ENCODE measurements around the gene NPHP4. TPM values are rescaled to one million over a fixed set of nuclear protein-coding genes. Genes with fewer than 3 reads are reported as not detected.
"Not testable (repeated sequence)": the region's sequence is repeated elsewhere in the genome, so short reads cannot be mapped to it uniquely, and the experiment has no call there.

NPHP4 gene
- total and polyA plus RNA-seq, 9 donors, result 1.9 to 6.4 (median 4.2) TPM

- Histone ChIP-seq H3K27ac (ENCODE audit: low read length) (no peak overlapping the region), H3K4me1 (ENCODE audit: control insufficient read depth, insufficient read depth, low read length) (peaks cover 14% of the 10 kb centered on the region), H3K9me3 (replicated peaks; ENCODE audit: control insufficient read depth, low read depth, low read length) (no peaks in the 10 kb centered on the region), H3K36me3 (ENCODE audit: control insufficient read depth, insufficient read depth, low read length) (peaks cover 2% of the 10 kb centered on the region), H3K4me3 (ENCODE audit: low read length) (no peak overlapping the region), H3K27me3 (ENCODE audit: control insufficient read depth, insufficient read depth, low read length) (no peaks in the 10 kb centered on the region)
- WGBS (ENCODE audit: insufficient coverage), result 57% methylated on average over 3 of the region's 7 CpGs
- DNase-seq, result peak; percentile 62
These were observed 58.6 kb downstream of the NPHP4 start for GRCh38 chr1:5933676-5934057.

- DNase-seq, result no peak
- WGBS (ENCODE audit: insufficient coverage), result 94% methylated on average over 5 of the region's 6 CpGs
- no peak overlapping the region for H3K27ac ChIP-seq (ENCODE audit: low read length)
- peaks cover 10% of the 10 kb centered on the region for H3K4me1 ChIP-seq (ENCODE audit: control insufficient read depth, insufficient read depth, low read length)
- no peaks in the 10 kb centered on the region for H3K9me3 ChIP-seq (replicated peaks; ENCODE audit: control insufficient read depth, low read depth, low read length)
- no peaks in the 10 kb centered on the region for H3K27me3 ChIP-seq (ENCODE audit: control insufficient read depth, insufficient read depth, low read length)
- H3K4me3 ChIP-seq (ENCODE audit: low read length), result no peak overlapping the region
- peaks cover 2% of the 10 kb centered on the region for H3K36me3 ChIP-seq (ENCODE audit: control insufficient read depth, insufficient read depth, low read length)
These were observed 59.2 kb downstream of the NPHP4 start for GRCh38 chr1:5933050-5933449.

GRCh38 chr1:5928714-5929400 is 63.4 kb downstream of the NPHP4 start:
- 75% methylated on average over 2 of the region's 4 CpGs for WGBS (ENCODE audit: insufficient coverage)

DNA sequence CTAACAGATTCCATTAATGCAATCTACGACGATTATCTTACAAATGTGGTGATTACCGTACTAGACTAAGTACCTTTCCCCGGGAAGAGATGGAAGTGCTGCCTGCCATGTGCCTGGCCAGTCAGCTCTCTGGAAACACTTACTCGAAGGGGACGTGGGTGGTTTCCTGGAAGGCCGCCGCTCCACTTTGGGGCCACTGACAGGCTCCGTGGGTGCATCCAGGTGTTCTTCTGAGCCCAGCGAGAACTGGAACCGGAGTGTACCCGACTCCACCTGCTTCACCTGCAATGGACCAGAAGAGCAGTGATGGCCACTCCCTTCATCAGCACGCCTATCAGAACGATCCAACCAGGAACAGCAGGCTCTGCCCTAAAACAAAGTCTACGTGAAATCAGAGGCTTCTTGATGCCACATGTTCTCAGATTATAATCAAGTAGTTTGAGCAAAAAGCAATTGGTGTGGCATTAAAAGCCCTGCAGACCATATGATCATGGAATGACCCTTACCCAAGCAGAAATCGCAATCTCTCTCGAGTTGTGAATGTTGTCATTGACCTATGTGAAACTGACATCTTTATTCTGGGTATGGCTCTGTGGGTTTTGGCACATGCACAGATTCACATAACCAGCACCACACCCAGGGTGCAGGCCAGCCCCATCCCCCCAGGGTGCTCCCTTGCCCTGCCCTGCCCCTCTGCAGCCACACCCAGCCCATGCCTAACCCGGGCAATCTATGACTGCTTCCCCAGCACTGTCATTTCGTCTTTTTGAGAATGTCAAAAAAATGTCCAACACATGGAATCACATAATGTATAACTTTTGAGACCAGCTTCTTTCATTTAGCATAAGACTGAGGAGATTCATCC is 64.5 kb downstream of the NPHP4 start:
- WGBS (ENCODE audit: insufficient coverage), result 94% methylated on average over 12 of the region's 19 CpGs
- Histone ChIP-seq H3K4me3 (ENCODE audit: low read length) (no peak overlapping the region), H3K4me1 (ENCODE audit: control insufficient read depth, insufficient read depth, low read length) (no peaks in the 10 kb centered on the region), H3K36me3 (ENCODE audit: control insufficient read depth, insufficient read depth, low read length) (peaks cover 5% of the 10 kb centered on the region), H3K9me3 (replicated peaks; ENCODE audit: control insufficient read depth, low read depth, low read length) (no peaks in the 10 kb centered on the region), H3K27ac (ENCODE audit: low read length) (no peak overlapping the region), H3K27me3 (ENCODE audit: control insufficient read depth, insufficient read depth, low read length) (no peaks in the 10 kb centered on the region)
- no peak for DNase-seq

More at GRCh38 chr1:5928714-5929400, 63.4 kb downstream of the NPHP4 start:
- no peaks in the 10 kb centered on the region for H3K9me3 ChIP-seq (replicated peaks; ENCODE audit: control insufficient read depth, low read depth, low read length)
- H3K36me3 ChIP-seq (ENCODE audit: control insufficient read depth, insufficient read depth, low read length), result peaks cover 5% of the 10 kb centered on the region
- no peak for DNase-seq
- no peak overlapping the region for H3K27ac ChIP-seq (ENCODE audit: low read length)
- H3K27me3 ChIP-seq (ENCODE audit: control insufficient read depth, insufficient read depth, low read length), result no peaks in the 10 kb centered on the region
- H3K4me1 ChIP-seq (ENCODE audit: control insufficient read depth, insufficient read depth, low read length), result no peaks in the 10 kb centered on the region
- H3K4me3 ChIP-seq (ENCODE audit: low read length), result no peak overlapping the region

DNA sequence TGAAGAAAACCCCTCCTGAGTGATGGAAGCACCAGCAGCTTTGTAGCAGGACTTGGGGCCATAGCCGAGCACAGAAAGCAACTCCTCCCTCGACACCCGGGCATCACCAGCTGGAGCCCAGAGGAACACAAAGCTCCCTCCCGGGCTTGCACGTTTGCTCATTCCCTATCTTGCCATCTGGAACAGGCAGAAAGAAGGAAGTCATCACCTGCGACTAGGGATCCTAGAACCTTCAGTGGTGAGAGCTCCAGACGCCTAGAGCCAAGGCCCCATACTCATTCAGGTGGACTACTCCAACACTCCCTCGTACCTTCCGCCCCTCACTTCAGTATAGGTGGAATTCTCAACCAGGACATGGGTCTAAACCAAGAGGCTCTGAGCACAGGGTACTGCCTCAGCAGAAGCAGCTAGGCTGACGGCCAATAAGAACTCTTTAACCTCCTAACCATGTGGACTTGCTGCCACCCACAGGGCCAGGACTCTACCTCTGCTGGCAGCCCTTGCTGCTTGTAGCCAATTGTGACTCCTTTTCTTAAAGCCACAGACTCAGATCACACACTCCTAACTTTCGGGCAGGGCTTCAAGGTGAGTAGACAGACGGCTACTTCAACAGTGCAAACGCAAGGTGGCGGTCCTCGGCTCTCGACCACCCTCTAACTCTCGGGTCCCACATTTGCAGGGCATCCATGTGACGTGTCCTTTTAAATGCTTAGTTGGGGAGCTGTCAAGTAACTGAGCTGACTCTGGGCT is 65.4 kb downstream of the NPHP4 start:
- Histone ChIP-seq H3K36me3 (ENCODE audit: control insufficient read depth, insufficient read depth, low read length) (peaks cover 3% of the 10 kb centered on the region), H3K9me3 (replicated peaks; ENCODE audit: control insufficient read depth, low read depth, low read length) (no peaks in the 10 kb centered on the region), H3K27me3 (ENCODE audit: control insufficient read depth, insufficient read depth, low read length) (no peaks in the 10 kb centered on the region), H3K27ac (ENCODE audit: low read length) (no peak overlapping the region), H3K4me3 (ENCODE audit: low read length) (no peak overlapping the region), H3K4me1 (ENCODE audit: control insufficient read depth, insufficient read depth, low read length) (peaks cover 2% of the 10 kb centered on the region)
- WGBS (ENCODE audit: insufficient coverage), result 90% methylated on average over 16 of the region's 18 CpGs
- no peak for DNase-seq

- DNase-seq, result peak; percentile 85
- H3K4me3 ChIP-seq (ENCODE audit: low read length); H3K27me3 ChIP-seq (ENCODE audit: control insufficient read depth, insufficient read depth, low read length); H3K4me1 ChIP-seq (ENCODE audit: control insufficient read depth, insufficient read depth, low read length); H3K36me3 ChIP-seq (ENCODE audit: control insufficient read depth, insufficient read depth, low read length); H3K9me3 ChIP-seq (replicated peaks; ENCODE audit: control insufficient read depth, low read depth, low read length): not testable (repeated sequence)
- 71% methylated on average over 7 of the region's 21 CpGs for WGBS (ENCODE audit: insufficient coverage)
- H3K27ac ChIP-seq (ENCODE audit: low read length), result peak overlapping the region; percentile 6
These were observed 69.4 kb downstream of the NPHP4 start for GRCh38 chr1:5922700-5923330.

DNA sequence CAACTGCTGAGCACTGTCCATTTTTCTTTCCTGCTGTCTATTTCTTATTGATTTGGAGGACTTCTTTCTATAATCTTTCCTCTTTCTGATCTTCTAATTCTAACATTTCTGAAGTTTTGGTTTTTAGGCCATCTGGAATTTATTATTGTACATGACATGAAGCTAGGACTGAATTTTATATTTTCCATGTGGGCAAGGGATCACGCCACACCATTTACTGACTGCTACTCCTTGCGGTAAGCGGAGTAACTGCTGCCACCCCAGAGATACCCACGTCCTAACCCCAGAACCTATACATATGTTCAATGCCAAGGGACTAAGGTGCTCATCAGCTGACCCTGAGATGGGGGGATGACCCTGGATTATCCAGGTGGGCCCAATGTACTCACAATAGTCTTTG is 70.6 kb downstream of the NPHP4 start:
- H3K4me1 ChIP-seq (ENCODE audit: control insufficient read depth, insufficient read depth, low read length), result peaks cover 4% of the 10 kb centered on the region
- no peaks in the 10 kb centered on the region for H3K36me3 ChIP-seq (ENCODE audit: control insufficient read depth, insufficient read depth, low read length)
- no peak overlapping the region for H3K27ac ChIP-seq (ENCODE audit: low read length)
- H3K9me3 ChIP-seq (replicated peaks; ENCODE audit: control insufficient read depth, low read depth, low read length), result no peaks in the 10 kb centered on the region
- no peak overlapping the region for H3K4me3 ChIP-seq (ENCODE audit: low read length)
- DNase-seq, result no peak
- WGBS (ENCODE audit: insufficient coverage), result 100% methylated on average over 1 of the region's 4 CpGs
- H3K27me3 ChIP-seq (ENCODE audit: control insufficient read depth, insufficient read depth, low read length), result no peaks in the 10 kb centered on the region

- H3K27me3 ChIP-seq (ENCODE audit: control insufficient read depth, insufficient read depth, low read length), result no peaks in the 10 kb centered on the region
- H3K4me1 ChIP-seq (ENCODE audit: control insufficient read depth, insufficient read depth, low read length), result peaks cover 4% of the 10 kb centered on the region
- no peaks in the 10 kb centered on the region for H3K36me3 ChIP-seq (ENCODE audit: control insufficient read depth, insufficient read depth, low read length)
- no peak overlapping the region for H3K4me3 ChIP-seq (ENCODE audit: low read length)
- H3K9me3 ChIP-seq (replicated peaks; ENCODE audit: control insufficient read depth, low read depth, low read length), result no peaks in the 10 kb centered on the region
- 89% methylated on average over 2 of the region's 7 CpGs for WGBS (ENCODE audit: insufficient coverage)
- no peak for DNase-seq
- no peak overlapping the region for H3K27ac ChIP-seq (ENCODE audit: low read length)
These were observed 71.1 kb downstream of the NPHP4 start for GRCh38 chr1:5921129-5921528.

DNA sequence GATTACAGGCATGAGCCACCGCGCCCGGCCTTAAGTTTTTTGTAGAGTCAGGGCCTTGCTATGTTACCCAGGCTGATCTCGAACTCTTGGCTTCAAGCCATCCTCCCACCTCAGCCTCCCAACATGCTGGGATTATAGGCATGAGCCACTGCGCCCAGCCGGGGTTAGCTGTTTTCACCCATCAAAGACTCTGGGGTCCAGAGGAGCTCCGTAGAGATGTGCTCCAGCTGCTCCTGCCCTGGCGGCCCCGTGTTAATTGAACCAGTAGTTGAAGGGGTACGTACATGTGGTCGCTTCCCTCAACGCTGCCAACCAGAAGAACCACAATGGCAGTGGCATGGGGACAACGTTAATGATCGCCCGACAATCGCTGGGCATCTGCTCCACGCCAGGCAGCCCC is 72.0 kb downstream of the NPHP4 start:
- no peak for DNase-seq
- no peak overlapping the region for H3K4me3 ChIP-seq (ENCODE audit: low read length)
- H3K36me3 ChIP-seq (ENCODE audit: control insufficient read depth, insufficient read depth, low read length), result no peaks in the 10 kb centered on the region
- H3K27me3 ChIP-seq (ENCODE audit: control insufficient read depth, insufficient read depth, low read length), result no peaks in the 10 kb centered on the region
- 87% methylated on average over 9 of the region's 17 CpGs for WGBS (ENCODE audit: insufficient coverage)
- peaks cover 9% of the 10 kb centered on the region for H3K4me1 ChIP-seq (ENCODE audit: control insufficient read depth, insufficient read depth, low read length)
- H3K27ac ChIP-seq (ENCODE audit: low read length), result no peak overlapping the region
- H3K9me3 ChIP-seq (replicated peaks; ENCODE audit: control insufficient read depth, low read depth, low read length), result no peaks in the 10 kb centered on the region

GRCh38 chr1:5918275-5918649 is 74.0 kb downstream of the NPHP4 start:
- Histone ChIP-seq H3K27me3 (ENCODE audit: control insufficient read depth, insufficient read depth, low read length) (no peaks in the 10 kb centered on the region), H3K27ac (ENCODE audit: low read length) (no peak overlapping the region), H3K9me3 (replicated peaks; ENCODE audit: control insufficient read depth, low read depth, low read length) (no peaks in the 10 kb centered on the region), H3K4me3 (ENCODE audit: low read length) (no peak overlapping the region), H3K4me1 (ENCODE audit: control insufficient read depth, insufficient read depth, low read length) (peaks cover 9% of the 10 kb centered on the region), H3K36me3 (ENCODE audit: control insufficient read depth, insufficient read depth, low read length) (no peaks in the 10 kb centered on the region)
- no peak for DNase-seq
- no CpG with 5 or more reads among the region's 2 CpGs for WGBS (ENCODE audit: insufficient coverage)

Measured in muscle of leg (tissue), 11 donors.